D721Med (cell line): ENCODE measurements around the gene ZP4.

ENCODE experiments used
- DNase-seq: peaks from one replicate; pipeline ENCODE4 v3.0.0; 2011; ENCODE audit warnings: low spot score; ENCODE audit not compliant: insufficient read length
- FAIRE-seq: peaks from 2 replicates; lab custom pipeline; 2011; peaks lifted over from hg19 to GRCh38; lab: Jason Lieb, UNC
- CTCF ChIP-seq: IDR thresholded peaks from 2 replicates; pipeline ENCODE4 v1.5.1; 2012; ENCODE audit warnings: mild to moderate bottlenecking, control low read depth; ENCODE audit not compliant: insufficient read depth; ENCODE audit errors: missing control alignments

The ZP4 gene

GRCh38 chr1:237913345-237913744, 22.6 kb upstream of the ZP4 start:
- no peak for TF ChIP-seq CTCF
- no peak for DNase-seq
- FAIRE-seq = no peak

- no peak for DNase-seq
- no peak for TF ChIP-seq CTCF
- peak; percentile 82 for FAIRE-seq
Observed at GRCh38 chr1:237911911-237912310, 21.2 kb upstream of the ZP4 start.

GRCh38 chr1:237910834-237911233, 20.1 kb upstream of the ZP4 start:
- FAIRE-seq = no peak
- no peak for DNase-seq
- no peak for TF ChIP-seq CTCF

GRCh38 chr1:237903961-237904360, 13.2 kb upstream of the ZP4 start:
- FAIRE-seq = no peak
- no peak for TF ChIP-seq CTCF
- DNase-seq = no peak

GRCh38 chr1:237902960-237903743, 12.4 kb upstream of the ZP4 start:
- no peak for TF ChIP-seq CTCF
- no peak for FAIRE-seq
- DNase-seq = no peak

GRCh38 chr1:237901299-237901934, 10.7 kb upstream of the ZP4 start:
- TF ChIP-seq CTCF = peak; percentile 9
- DNase-seq = no peak
- no peak for FAIRE-seq

- FAIRE-seq (no peak), DNase-seq (no peak)
- TF ChIP-seq CTCF = no peak
Observed at GRCh38 chr1:237895630-237896029, 4.9 kb upstream of the ZP4 start.
